Nephron progenitor cell (in vitro differentiated cells): Measurements from ENCODE around the gene MFAP3L.
A peak's percentile ranks its signal among the peaks of the same experiment; 100 is the strongest.
"Not testable (repeated sequence)": the region's sequence is repeated elsewhere in the genome, so short reads cannot be mapped to it uniquely, and the experiment has no call there.

ENCODE experiments used
- DNase-seq: peaks from one replicate; pipeline ENCODE4 v3.0.0; 2021
- H3K27ac Mint-ChIP-seq: 2 replicates; pipeline ENCODE4 v1.8.0; 2021; ENCODE audit warnings: mild to moderate bottlenecking, moderate library complexity, mixed read lengths
- H3K27me3 Mint-ChIP-seq: 2 replicates; pipeline ENCODE4 v1.8.0; 2021; ENCODE audit warnings: mild to moderate bottlenecking, low read depth, mixed read lengths; ENCODE audit not compliant: poor library complexity
- H3K36me3 Mint-ChIP-seq: 2 replicates; pipeline ENCODE4 v1.8.0; 2021; ENCODE audit warnings: low read depth, mixed read lengths
- H3K4me1 Mint-ChIP-seq: 2 replicates; pipeline ENCODE4 v1.8.0; 2021; ENCODE audit warnings: mixed read lengths
- H3K4me3 Mint-ChIP-seq: 2 replicates; pipeline ENCODE4 v1.8.0; 2021; ENCODE audit warnings: mild to moderate bottlenecking, moderate library complexity, mixed read lengths
- H3K9me3 Mint-ChIP-seq: 2 replicates; pipeline ENCODE4 v1.8.0; 2021; ENCODE audit warnings: mild to moderate bottlenecking, moderate library complexity, mixed read lengths
- TF ChIP-seq, protein P1 (sequence below): fragments of 200-600 bp; sonication (generic); IDR thresholded peaks from 2 replicates; pipeline ENCODE4 v1.5.0; 2021; ENCODE audit warnings: antibody characterized with exemption

The MFAP3L gene

DNA sequence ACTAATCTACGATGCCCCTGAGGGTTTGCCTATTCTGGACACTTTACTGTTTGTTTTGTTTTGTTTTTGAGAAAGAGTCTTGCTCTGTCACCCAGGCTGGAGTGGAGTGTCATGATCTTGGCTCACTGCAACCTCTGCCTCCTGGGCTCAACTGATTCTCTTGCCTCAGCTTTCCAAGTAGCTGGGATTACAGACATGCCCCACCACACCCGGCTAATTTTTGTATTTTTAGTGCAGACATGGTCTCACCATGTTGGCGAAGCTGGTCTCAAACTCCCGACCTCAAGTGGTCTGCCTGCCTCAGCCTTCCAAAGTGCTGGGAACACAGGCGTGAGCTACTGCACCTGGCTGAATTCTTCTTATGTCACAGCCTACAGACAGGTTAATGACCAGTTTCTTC lies 70.7 kb downstream of the MFAP3L start:
- no peaks in the 10 kb centered on the region for H3K27me3 Mint-ChIP-seq
- peak overlapping the region; percentile 13 for H3K27ac Mint-ChIP-seq
- no peaks in the 10 kb centered on the region for H3K36me3 Mint-ChIP-seq
- H3K9me3 Mint-ChIP-seq = no peaks in the 10 kb centered on the region
- TF ChIP-seq, protein P1, sequence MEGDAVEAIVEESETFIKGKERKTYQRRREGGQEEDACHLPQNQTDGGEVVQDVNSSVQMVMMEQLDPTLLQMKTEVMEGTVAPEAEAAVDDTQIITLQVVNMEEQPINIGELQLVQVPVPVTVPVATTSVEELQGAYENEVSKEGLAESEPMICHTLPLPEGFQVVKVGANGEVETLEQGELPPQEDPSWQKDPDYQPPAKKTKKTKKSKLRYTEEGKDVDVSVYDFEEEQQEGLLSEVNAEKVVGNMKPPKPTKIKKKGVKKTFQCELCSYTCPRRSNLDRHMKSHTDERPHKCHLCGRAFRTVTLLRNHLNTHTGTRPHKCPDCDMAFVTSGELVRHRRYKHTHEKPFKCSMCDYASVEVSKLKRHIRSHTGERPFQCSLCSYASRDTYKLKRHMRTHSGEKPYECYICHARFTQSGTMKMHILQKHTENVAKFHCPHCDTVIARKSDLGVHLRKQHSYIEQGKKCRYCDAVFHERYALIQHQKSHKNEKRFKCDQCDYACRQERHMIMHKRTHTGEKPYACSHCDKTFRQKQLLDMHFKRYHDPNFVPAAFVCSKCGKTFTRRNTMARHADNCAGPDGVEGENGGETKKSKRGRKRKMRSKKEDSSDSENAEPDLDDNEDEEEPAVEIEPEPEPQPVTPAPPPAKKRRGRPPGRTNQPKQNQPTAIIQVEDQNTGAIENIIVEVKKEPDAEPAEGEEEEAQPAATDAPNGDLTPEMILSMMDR = no peak
- no peak for DNase-seq
- H3K4me1 Mint-ChIP-seq = peaks cover 20% of the 10 kb centered on the region
- no peak overlapping the region for H3K4me3 Mint-ChIP-seq

DNA sequence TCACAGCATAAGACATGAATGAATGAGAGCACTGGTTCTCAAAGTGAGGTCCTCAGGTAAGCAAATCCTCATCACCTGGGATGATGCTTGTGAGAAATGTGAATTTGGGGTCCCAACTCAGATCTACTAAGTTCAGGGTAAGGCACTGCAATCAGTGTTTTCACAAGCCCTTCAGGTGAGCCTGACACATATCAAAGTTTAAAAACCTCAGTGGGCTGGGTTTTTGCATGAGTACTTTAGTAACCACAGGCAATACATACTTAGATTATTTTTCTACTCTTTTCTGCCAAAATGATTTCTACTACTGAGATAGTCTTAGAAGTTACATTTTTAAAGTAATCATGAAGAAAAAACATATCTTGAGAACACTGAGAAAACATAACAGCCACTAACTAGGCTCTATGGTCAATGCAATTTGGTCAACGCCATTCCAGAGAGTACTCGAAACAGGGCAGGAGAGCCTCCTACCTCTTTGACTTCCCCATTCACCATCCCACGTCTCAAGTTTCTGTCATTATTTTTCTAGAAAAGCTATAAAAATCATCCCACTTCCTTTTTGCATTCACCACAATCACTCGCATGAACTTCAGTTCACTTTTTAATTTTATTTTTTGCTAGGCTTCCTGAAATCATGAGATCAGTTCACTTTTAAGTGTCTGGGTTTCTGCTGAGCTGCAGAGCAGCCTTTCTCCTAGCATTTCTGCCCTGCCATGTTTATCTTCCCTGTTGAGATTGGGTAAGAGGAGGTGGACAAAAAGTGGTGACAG lies 73.8 kb downstream of the MFAP3L start:
- Mint-ChIP-seq H3K4me1 (peaks cover 22% of the 10 kb centered on the region), H3K27me3 (no peaks in the 10 kb centered on the region), H3K4me3 (no peak overlapping the region), H3K36me3 (no peaks in the 10 kb centered on the region), H3K27ac (no peak overlapping the region), H3K9me3 (no peaks in the 10 kb centered on the region)
- TF ChIP-seq, protein P1 = no peak
- DNase-seq = no peak

DNA sequence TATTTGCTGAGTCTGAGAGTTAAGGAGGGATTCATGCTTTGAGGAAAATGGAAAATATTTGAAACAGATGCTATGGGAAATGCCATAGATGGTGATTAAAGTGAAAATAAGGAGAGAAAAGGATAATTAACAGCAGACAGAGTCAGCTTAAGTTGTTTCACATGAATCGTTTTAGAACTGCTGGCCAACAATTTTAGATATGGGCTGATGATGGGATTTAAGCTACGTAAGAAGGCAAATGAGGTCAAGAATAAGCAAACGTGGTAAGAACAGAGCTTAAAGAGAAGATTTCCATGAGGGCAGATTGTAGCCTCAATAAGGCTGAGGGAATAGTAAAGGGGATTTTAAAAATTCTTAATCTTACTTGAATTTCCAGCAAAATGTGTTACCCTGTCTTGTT lies 77.9 kb downstream of the MFAP3L start:
- Mint-ChIP-seq H3K4me3 (no peak overlapping the region), H3K9me3 (peaks cover 10% of the 10 kb centered on the region), H3K27me3 (no peaks in the 10 kb centered on the region), H3K27ac (no peak overlapping the region), H3K4me1 (peaks cover 7% of the 10 kb centered on the region), H3K36me3 (no peaks in the 10 kb centered on the region)
- DNase-seq = no peak
- TF ChIP-seq, protein P1 = no peak

DNA sequence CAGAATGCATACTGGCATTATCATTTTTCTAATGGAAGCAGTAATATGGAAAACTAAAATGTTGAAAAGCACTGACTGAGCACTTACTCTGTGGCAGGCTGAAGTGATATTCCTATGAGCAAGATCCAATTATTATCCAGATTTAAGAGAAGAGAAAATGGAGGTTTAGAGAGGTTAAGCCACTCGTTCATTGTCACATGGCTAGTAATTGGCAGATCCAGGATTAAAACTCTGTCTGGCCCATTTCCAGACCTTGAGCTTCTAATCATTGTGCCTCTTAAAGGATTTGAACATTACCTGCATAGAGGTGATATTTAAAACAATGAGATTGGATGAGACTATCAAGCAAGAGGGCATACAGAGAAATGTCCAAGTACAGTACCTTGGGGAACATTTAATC lies 80.6 kb downstream of the MFAP3L start:
- no peaks in the 10 kb centered on the region for H3K36me3 Mint-ChIP-seq
- TF ChIP-seq, protein P1 = no peak
- H3K9me3 Mint-ChIP-seq = peaks cover 31% of the 10 kb centered on the region
- H3K4me3 Mint-ChIP-seq = no peak overlapping the region
- H3K27me3 Mint-ChIP-seq = peaks cover 3% of the 10 kb centered on the region
- no peak for DNase-seq
- peaks cover 7% of the 10 kb centered on the region for H3K4me1 Mint-ChIP-seq
- H3K27ac Mint-ChIP-seq = no peak overlapping the region

DNA sequence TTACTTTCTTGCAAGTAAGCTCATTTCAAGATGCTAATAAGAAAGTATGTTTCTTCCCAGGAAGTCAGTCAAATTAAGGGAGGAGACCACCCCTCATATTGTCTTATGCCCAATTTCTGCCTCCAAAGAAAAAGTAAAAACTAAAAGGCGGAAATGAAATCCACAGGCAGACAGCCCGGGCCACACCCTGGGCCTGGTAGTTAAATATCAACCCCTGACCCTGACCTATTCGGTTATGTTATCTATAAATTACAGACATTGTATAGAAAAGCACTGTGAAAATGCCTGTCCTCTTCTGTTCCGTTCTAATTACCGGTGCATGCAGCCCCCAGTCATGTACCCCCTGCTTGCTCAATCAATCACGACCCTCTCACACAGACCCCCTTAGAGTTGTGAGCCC lies 82.6 kb downstream of the MFAP3L start:
- not testable (repeated sequence) for H3K4me3 Mint-ChIP-seq, DNase-seq, H3K27me3 Mint-ChIP-seq, H3K4me1 Mint-ChIP-seq, H3K27ac Mint-ChIP-seq, H3K36me3 Mint-ChIP-seq
- H3K9me3 Mint-ChIP-seq = peaks cover 33% of the 10 kb centered on the region

DNA sequence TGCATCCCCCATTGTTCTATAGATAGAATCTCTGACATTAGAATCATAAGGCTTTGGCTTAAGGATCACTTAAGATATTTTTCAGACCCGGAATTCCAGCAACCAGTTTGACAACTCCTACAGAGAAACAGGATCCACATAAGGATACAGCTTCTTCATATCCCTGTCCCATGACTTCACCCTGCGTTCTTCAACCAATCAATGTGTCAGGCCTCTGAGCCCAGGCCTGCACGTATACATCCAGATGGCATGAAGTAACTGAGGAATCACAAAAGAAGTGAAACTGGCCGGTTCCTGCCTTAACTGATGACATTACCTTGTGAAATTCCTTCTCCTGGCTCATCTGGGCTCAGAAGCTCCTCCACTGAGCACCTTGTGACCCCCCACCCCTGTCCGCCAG lies 85.1 kb downstream of the MFAP3L start:
- Mint-ChIP-seq H3K27ac (no peak overlapping the region), H3K36me3 (no peaks in the 10 kb centered on the region), H3K9me3 (peaks cover 33% of the 10 kb centered on the region), H3K27me3 (peaks cover 5% of the 10 kb centered on the region), H3K4me1 (no peaks in the 10 kb centered on the region), H3K4me3 (no peak overlapping the region)
- no peak for DNase-seq
- TF ChIP-seq, protein P1 = no peak
